ENCODE results near the gene CTTNBP2NL.
A peak's percentile ranks its signal among the peaks of the same experiment; 100 is the strongest.

DNA sequence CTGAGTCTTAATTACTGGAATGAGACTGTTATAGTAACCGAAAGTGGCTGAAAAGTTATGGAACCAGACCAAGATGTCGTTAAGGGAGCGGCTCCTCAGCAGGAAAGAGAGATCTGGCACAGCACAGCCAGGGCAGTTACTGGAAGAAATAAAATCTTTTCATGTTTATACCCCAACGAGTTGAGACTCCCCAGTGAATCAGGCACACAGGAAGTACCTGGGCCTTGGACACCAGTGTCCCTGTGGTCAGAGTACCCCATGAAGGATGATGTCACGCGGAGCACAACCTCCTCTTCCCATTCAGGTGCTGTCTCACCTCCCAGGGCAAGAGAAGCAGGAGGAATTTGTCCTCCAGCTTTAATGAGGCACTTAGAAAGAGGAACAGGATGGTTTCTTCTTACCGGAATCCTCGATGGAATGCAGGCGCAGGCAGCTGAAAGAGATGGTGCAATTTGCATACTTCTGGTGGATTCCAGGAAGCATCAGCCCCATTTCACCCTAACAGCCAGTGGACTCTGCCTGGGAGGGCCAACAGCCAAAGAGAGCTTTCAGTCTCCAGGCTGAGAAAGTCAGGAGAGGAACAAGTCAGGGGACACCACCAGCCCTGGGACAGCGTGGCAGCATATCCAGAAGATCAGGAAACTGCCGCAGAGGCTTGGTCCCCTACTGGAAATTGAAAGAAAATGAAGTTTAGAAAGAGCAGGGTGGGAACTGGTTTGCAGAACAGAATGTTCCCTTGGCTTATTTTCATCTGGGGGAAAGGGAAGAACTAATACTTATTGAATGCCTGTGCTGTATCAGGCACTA, 35.9 kb upstream of the CTTNBP2NL start:
- TF ChIP-seq, protein P1, sequence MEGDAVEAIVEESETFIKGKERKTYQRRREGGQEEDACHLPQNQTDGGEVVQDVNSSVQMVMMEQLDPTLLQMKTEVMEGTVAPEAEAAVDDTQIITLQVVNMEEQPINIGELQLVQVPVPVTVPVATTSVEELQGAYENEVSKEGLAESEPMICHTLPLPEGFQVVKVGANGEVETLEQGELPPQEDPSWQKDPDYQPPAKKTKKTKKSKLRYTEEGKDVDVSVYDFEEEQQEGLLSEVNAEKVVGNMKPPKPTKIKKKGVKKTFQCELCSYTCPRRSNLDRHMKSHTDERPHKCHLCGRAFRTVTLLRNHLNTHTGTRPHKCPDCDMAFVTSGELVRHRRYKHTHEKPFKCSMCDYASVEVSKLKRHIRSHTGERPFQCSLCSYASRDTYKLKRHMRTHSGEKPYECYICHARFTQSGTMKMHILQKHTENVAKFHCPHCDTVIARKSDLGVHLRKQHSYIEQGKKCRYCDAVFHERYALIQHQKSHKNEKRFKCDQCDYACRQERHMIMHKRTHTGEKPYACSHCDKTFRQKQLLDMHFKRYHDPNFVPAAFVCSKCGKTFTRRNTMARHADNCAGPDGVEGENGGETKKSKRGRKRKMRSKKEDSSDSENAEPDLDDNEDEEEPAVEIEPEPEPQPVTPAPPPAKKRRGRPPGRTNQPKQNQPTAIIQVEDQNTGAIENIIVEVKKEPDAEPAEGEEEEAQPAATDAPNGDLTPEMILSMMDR (IDR thresholded peaks at IDR 0.05), result peak in 2 of 4 experiments; percentile 32 to 36
- TF ChIP-seq POLR2A (IDR thresholded peaks at IDR 0.05), result no peak

All from gastroesophageal sphincter (tissue), 3 donors.